GM23338 (cell line): ENCODE measurements around the gene BPI. TPM values are rescaled to one million over a fixed set of nuclear protein-coding genes. Genes with fewer than 3 reads are reported as not detected.

Source experiments
- ATAC-seq: fragments of 200-7000 bp; cut with Tn5 transposase; 3 replicates; pipeline ENCODE4 v1.9.1; 2020
- DNase-seq: peaks from one replicate; pipeline ENCODE4 v3.0.0-alpha.2; 2015; ENCODE audit warnings: low spot score
- H2AFZ ChIP-seq: fragments of 200-600 bp; sonication (generic); 2 replicates; pipeline ENCODE4 v1.8.0; 2016; ENCODE audit warnings: antibody characterized with exemption, mild to moderate bottlenecking, moderate library complexity
- H3F3A ChIP-seq: fragments of 200-600 bp; sonication (generic); replicated peaks from 2 replicates; pipeline ENCODE4 v1.8.0; 2017; ENCODE audit warnings: antibody characterized with exemption, mixed run types, low read depth
- H3K27ac ChIP-seq: fragments of 200-600 bp; sonication (generic); 2 replicates; pipeline ENCODE4 v1.6.1; 2016; ENCODE audit warnings: low read depth
- H3K27me3 ChIP-seq: fragments of 200-600 bp; sonication (generic); 2 replicates; pipeline ENCODE4 v1.8.0; 2016; ENCODE audit warnings: mild to moderate bottlenecking, mixed run types, moderate library complexity; ENCODE audit not compliant: insufficient read depth
- H3K36me3 ChIP-seq: fragments of 200-600 bp; sonication (generic); 2 replicates; pipeline ENCODE4 v1.8.0; 2016; ENCODE audit warnings: mild to moderate bottlenecking; ENCODE audit not compliant: insufficient read depth
- H3K4me1 ChIP-seq: fragments of 200-600 bp; sonication (generic); 2 replicates; pipeline ENCODE4 v1.8.0; 2016; ENCODE audit warnings: mild to moderate bottlenecking, moderate library complexity; ENCODE audit not compliant: insufficient read depth
- H3K4me2 ChIP-seq: fragments of 200-600 bp; sonication (generic); 2 replicates; pipeline ENCODE4 v1.7.1; 2017; ENCODE audit warnings: mixed run types
- H3K4me3 ChIP-seq: fragments of 200-600 bp; sonication (generic); 2 replicates; pipeline ENCODE4 v1.6.1; 2016; ENCODE audit warnings: mixed run types
- H3K79me2 ChIP-seq: fragments of 200-600 bp; sonication (generic); replicated peaks from 2 replicates; pipeline ENCODE4 v1.8.0; 2017; ENCODE audit warnings: mild to moderate bottlenecking; ENCODE audit not compliant: insufficient read depth
- H3K9me2 ChIP-seq: fragments of 200-600 bp; sonication (generic); 2 replicates; pipeline ENCODE4 v1.8.0; 2017; ENCODE audit not compliant: insufficient read depth
- H4K20me1 ChIP-seq: fragments of 200-600 bp; sonication (generic); replicated peaks from 2 replicates; pipeline ENCODE4 v1.8.0; 2017; ENCODE audit warnings: mild to moderate bottlenecking; ENCODE audit not compliant: insufficient read depth
- H3K27ac Mint-ChIP-seq: 2 replicates; pipeline ENCODE4 v1.8.0; 2020; ENCODE audit warnings: inconsistent platforms, mild to moderate bottlenecking, moderate library complexity, mixed read lengths
- H3K27me3 Mint-ChIP-seq: 3 replicates; pipeline ENCODE4 v1.8.0; 2022; ENCODE audit warnings: low read depth, mild to moderate bottlenecking, moderate library complexity, mixed read lengths, inconsistent platforms; ENCODE audit not compliant: insufficient read depth, poor library complexity
- H3K36me3 Mint-ChIP-seq: 3 replicates; pipeline ENCODE4 v1.8.0; 2021; ENCODE audit warnings: low read depth, mild to moderate bottlenecking, inconsistent platforms, moderate library complexity, mixed read lengths
- H3K4me1 Mint-ChIP-seq: 3 replicates; pipeline ENCODE4 v1.8.0; 2020; ENCODE audit warnings: mild to moderate bottlenecking, inconsistent platforms, mixed read lengths
- H3K4me3 Mint-ChIP-seq: 3 replicates; pipeline ENCODE4 v1.8.0; 2021; ENCODE audit warnings: moderate library complexity, mild to moderate bottlenecking, inconsistent platforms, mixed read lengths
- H3K9me3 Mint-ChIP-seq: 3 replicates; pipeline ENCODE4 v1.8.0; 2020; ENCODE audit warnings: moderate library complexity, mild to moderate bottlenecking, inconsistent platforms, mixed read lengths
- CTCF ChIP-seq, 2 experiments: fragments of 200-600 bp in 1 of 2; sonication (generic) in 1 of 2; conservative IDR thresholded peaks; 2 replicates each; pipeline versions ENCODE4 v1.5.1 to v1.6.1; 2016 to 2017; ENCODE audit warnings: antibody characterized with exemption in 2 of 2, low read depth in 2 of 2, mild to moderate bottlenecking in 2 of 2, moderate library complexity in 1 of 2
- EZH2phosphoT487 ChIP-seq: fragments of 200-600 bp; sonication (generic); IDR thresholded peaks from one replicate; pipeline ENCODE4 v1.8.1; 2018; ENCODE audit warnings: antibody characterized with exemption; ENCODE audit not compliant: unreplicated experiment
- JUNB ChIP-seq: IDR thresholded peaks from one replicate; pipeline ENCODE4 v1.6.1; 2016; ENCODE audit warnings: antibody characterized with exemption; ENCODE audit not compliant: unreplicated experiment
- NANOG ChIP-seq: IDR thresholded peaks from 2 replicates; pipeline ENCODE4 v1.6.1; 2016; ENCODE audit warnings: antibody characterized with exemption, borderline replicate concordance
- REST ChIP-seq: IDR thresholded peaks from one replicate; pipeline ENCODE4 v1.6.1; 2018; ENCODE audit warnings: antibody characterized with exemption; ENCODE audit not compliant: unreplicated experiment
- STAT1 ChIP-seq: IDR thresholded peaks from one replicate; pipeline ENCODE4 v1.6.1; 2016; ENCODE audit warnings: antibody characterized with exemption; ENCODE audit not compliant: unreplicated experiment
- ZNF114 ChIP-seq: fragments of 250-450 bp; sonication (Bioruptor Pico); IDR thresholded peaks from 2 replicates; pipeline ENCODE4 v1.5.0; 2020; ENCODE audit warnings: mild to moderate bottlenecking, moderate library complexity
- ZNF331 ChIP-seq: fragments of 250-450 bp; sonication (Bioruptor Pico); IDR thresholded peaks from 2 replicates; pipeline ENCODE4 v1.5.0; 2020; ENCODE audit warnings: low read depth, mild to moderate bottlenecking, moderate library complexity
- polyA plus RNA-seq: library from polyadenylated mRNA; unstranded; fragments of >200 nt; fragmentation: Nextera tagmentation; extraction: Ambion mirVana; gene quantifications from 2 replicates; pipeline ENCODE4 v1.2.1, GENCODE V29; 2016
- total RNA-seq: library from RNA; depleted of rRNA; stranded (reverse); fragments of >200 nt; shearing (Covaris generic); gene quantifications from 2 replicates; pipeline ENCODE4 v1.2.3, GENCODE V29; 2014

BPI gene
- total and polyA plus RNA-seq, 2 experiments from 2014 or later, result not detected

GRCh38 chr20:38302786-38303185 lies 1.2 kb upstream of the BPI start:
- no peak overlapping the region for H3K4me3 ChIP-seq
- H3K4me2 ChIP-seq, result no peak overlapping the region
- H3F3A ChIP-seq, result no peaks in the 10 kb centered on the region
- H2AFZ ChIP-seq, result no peak overlapping the region
- no peaks in the 10 kb centered on the region for H3K9me2 ChIP-seq
- Mint-ChIP-seq H3K36me3 (no peaks in the 10 kb centered on the region), H3K9me3 (no peaks in the 10 kb centered on the region), H3K27ac (no peak overlapping the region), H3K27me3 (peaks cover 4% of the 10 kb centered on the region), H3K4me1 (peaks cover 12% of the 10 kb centered on the region), H3K4me3 (no peak overlapping the region)
- H3K36me3 ChIP-seq, result no peaks in the 10 kb centered on the region
- no peak overlapping the region for H3K27ac ChIP-seq
- ATAC-seq, result no peak
- H3K4me1 ChIP-seq, result no peaks in the 10 kb centered on the region
- no peaks in the 10 kb centered on the region for H3K79me2 ChIP-seq
- H4K20me1 ChIP-seq, result no peaks in the 10 kb centered on the region
- TF ChIP-seq EZH2phosphoT487, result no peak
- TF ChIP-seq JUNB, result no peak
- no peak for TF ChIP-seq CTCF (conservative IDR thresholded peaks at IDR 0.05; ENCODE audit: low read depth in 2 of 2)
- no peak for TF ChIP-seq NANOG
- TF ChIP-seq STAT1, result no peak
- TF ChIP-seq REST, result no peak
- no peak for TF ChIP-seq ZNF114 (CRISPR knock-in tag)
- no peak for TF ChIP-seq ZNF331
- H3K27me3 ChIP-seq, result no peaks in the 10 kb centered on the region
- DNase-seq, result peak; percentile 21

GRCh38 chr20:38304845-38305447 lies 990 bp downstream of the BPI start:
- peak; percentile 78 for DNase-seq
- Histone ChIP-seq H4K20me1 (no peaks in the 10 kb centered on the region), H3K4me2 (no peak overlapping the region), H3K4me1 (no peaks in the 10 kb centered on the region), H3K27ac (no peak overlapping the region), H3K4me3 (no peak overlapping the region), H3K27me3 (no peaks in the 10 kb centered on the region), H3K79me2 (no peaks in the 10 kb centered on the region), H3K36me3 (no peaks in the 10 kb centered on the region), H2AFZ (no peak overlapping the region), H3K9me2 (no peaks in the 10 kb centered on the region), H3F3A (no peaks in the 10 kb centered on the region)
- Mint-ChIP-seq H3K4me1 (peaks cover 6% of the 10 kb centered on the region), H3K27me3 (peaks cover under 1% of the 10 kb centered on the region), H3K9me3 (no peaks in the 10 kb centered on the region), H3K4me3 (no peak overlapping the region), H3K27ac (no peak overlapping the region), H3K36me3 (no peaks in the 10 kb centered on the region)
- peak; percentile 85 for ATAC-seq
- peak; percentile 76 to 82 for TF ChIP-seq CTCF (conservative IDR thresholded peaks at IDR 0.05; ENCODE audit: low read depth in 2 of 2)
- no peak for TF ChIP-seq ZNF331
- TF ChIP-seq NANOG, result no peak
- no peak for TF ChIP-seq STAT1
- TF ChIP-seq EZH2phosphoT487, result no peak
